HepG2 (cell line): Measurements from ENCODE around the gene TMEM129. TPM values are rescaled to one million over a fixed set of nuclear protein-coding genes. Genes with fewer than 3 reads are reported as not detected.
A peak's percentile ranks its signal among the peaks of the same experiment; 100 is the strongest.

Experiments
- ATAC-seq: fragments of 200-7000 bp; cut with Tn5 transposase; 3 replicates; pipeline ENCODE4 v1.9.1; 2020; ENCODE audit warnings: mild to moderate bottlenecking, moderate library complexity
- BruUV-seq: library from RNA; stranded (reverse); fragments of 400-500 nt; replicated peaks from 2 replicates; lab custom pipeline; 2021; lab: Mats Ljungman, UMichigan
- CTCF ChIA-PET: fragments of 300-600 bp; formaldehyde crosslinking; extraction: SDS; loops from one replicate; lab custom pipeline; 2021; ENCODE audit warnings: low total read pairs, inconsistent platforms, low intra/inter-chr PET ratio; lab: Yijun Ruan, JAX
- POLR2A ChIA-PET: fragments of 350-600 bp; sonication (Branson Sonifier 250); formaldehyde crosslinking; loops from one replicate; lab custom pipeline; 2020; ENCODE audit warnings: antibody characterized with exemption, inconsistent platforms; lab: Yijun Ruan, JAX
- DNase-seq: peaks from one replicate; pipeline ENCODE4 v3.0.0-alpha.2; 2015; ENCODE audit warnings: low spot score
- FAIRE-seq: peaks from 3 replicates; lab custom pipeline; 2011; peaks lifted over from hg19 to GRCh38; lab: Jason Lieb, UNC
- H2AFZ ChIP-seq: one replicate; pipeline ENCODE4 v1.6.1; 2011; ENCODE audit warnings: low read length, inconsistent platforms
- H3K27ac ChIP-seq: fragments of 300-600 bp; 3 replicates; pipeline ENCODE4 v1.8.0; 2011; ENCODE audit warnings: mixed run types, mild to moderate bottlenecking, mixed read lengths, low read length, inconsistent platforms; ENCODE audit not compliant: insufficient read depth; ENCODE audit errors: extremely low read length
- H3K27me3 ChIP-seq, 2 experiments: fragments of 200-600 bp in 1 of 2; 2 replicates in 1 of 2; 3 replicates in 1 of 2; pipeline versions ENCODE4 v1.6.0 to v1.8.0; 2011; ENCODE audit warnings: low read length in 2 of 2, mild to moderate bottlenecking in 2 of 2, moderate library complexity in 2 of 2, inconsistent platforms in 1 of 2; ENCODE audit not compliant: insufficient read depth in 2 of 2, control insufficient read depth in 1 of 2
- H3K36me3 ChIP-seq, 2 experiments: fragments of 200-600 bp in 1 of 2; replicated peaks in 1 of 2; 2 replicates in 1 of 2; 3 replicates in 1 of 2; pipeline versions ENCODE4 v1.5.1 to v1.8.0; 2011; ENCODE audit warnings: low read length in 2 of 2, inconsistent platforms in 1 of 2; ENCODE audit not compliant: insufficient read depth in 2 of 2, control insufficient read depth in 1 of 2
- H3K4me1 ChIP-seq: 2 replicates; pipeline ENCODE4 v1.5.1; 2012; ENCODE audit warnings: low read length, inconsistent platforms; ENCODE audit not compliant: insufficient read depth
- H3K4me2 ChIP-seq: 2 replicates; pipeline ENCODE4 v1.6.0; 2011; ENCODE audit warnings: low read depth, low read length, inconsistent platforms
- H3K4me3 ChIP-seq, 3 experiments: fragments of 200-600 bp in 1 of 3; sonication (generic), shearing (Covaris generic) in 1 of 3; replicated peaks in 1 of 3; 2 replicates each; pipeline ENCODE4 v1.5.1; 2011 to 2016; ENCODE audit warnings: low read length in 3 of 3, inconsistent platforms in 2 of 3, low read depth in 2 of 3, mild to moderate bottlenecking in 2 of 3, control low read depth in 1 of 3, mixed read lengths in 1 of 3; ENCODE audit not compliant: insufficient read depth in 1 of 3
- H3K79me2 ChIP-seq: one replicate; pipeline ENCODE4 v1.6.1; 2011; ENCODE audit warnings: low read length, inconsistent platforms; ENCODE audit not compliant: insufficient read depth
- H3K9ac ChIP-seq: 2 replicates; pipeline ENCODE4 v1.6.0; 2011; ENCODE audit warnings: mild to moderate bottlenecking, low read depth, low read length, inconsistent platforms; ENCODE audit not compliant: insufficient read depth
- H3K9me3 ChIP-seq: 2 replicates; pipeline ENCODE4 v1.5.1; 2012; ENCODE audit warnings: mild to moderate bottlenecking, low read length
- H4K20me1 ChIP-seq: 2 replicates; pipeline ENCODE4 v1.6.0; 2011; ENCODE audit warnings: inconsistent platforms, mild to moderate bottlenecking, low read length, moderate library complexity; ENCODE audit not compliant: insufficient read depth
- AGO1 ChIP-seq: fragments of 200-400 bp; formaldehyde crosslinking; IDR thresholded peaks from 2 replicates; pipeline ENCODE4 v1.6.1; 2017; ENCODE audit warnings: mild to moderate bottlenecking, low read depth, low read length, moderate library complexity; ENCODE audit not compliant: poor library complexity, severe bottlenecking
- AGO2 ChIP-seq: fragments of 200-400 bp; formaldehyde crosslinking; optimal IDR thresholded peaks from 2 replicates; pipeline ENCODE3; 2017; ENCODE audit warnings: mild to moderate bottlenecking, low read depth, low read length, moderate library complexity
- ATF7-NPFF ChIP-seq: sonication (generic); formaldehyde crosslinking; IDR thresholded peaks from 2 replicates; pipeline ENCODE4 v1.8.1; 2023; ENCODE audit warnings: mild to moderate bottlenecking, low read depth, missing genetic modification reagents, moderate library complexity
- CBX5 ChIP-seq: sonication (generic); formaldehyde crosslinking; IDR thresholded peaks from 2 replicates; pipeline ENCODE4 v1.4.0; 2020; ENCODE audit warnings: missing genetic modification reagents, borderline replicate concordance
- HOXD1 ChIP-seq: sonication (generic); formaldehyde crosslinking; IDR thresholded peaks from 2 replicates; pipeline ENCODE4 v1.5.0; 2020; ENCODE audit warnings: missing genetic modification reagents
- PRMT3 ChIP-seq: sonication (generic); formaldehyde crosslinking; IDR thresholded peaks from 2 replicates; pipeline ENCODE4 v1.8.1; 2022; ENCODE audit warnings: low read depth, mild to moderate bottlenecking, moderate library complexity, missing genetic modification reagents, borderline replicate concordance
- RBFOX2 ChIP-seq: fragments of 200-400 bp; formaldehyde crosslinking; IDR thresholded peaks from 2 replicates; pipeline ENCODE4 v1.6.1; 2017; ENCODE audit warnings: low read depth, mild to moderate bottlenecking, low read length
- RFX3 ChIP-seq: IDR thresholded peaks from 2 replicates; pipeline ENCODE4 v1.6.1; 2016; ENCODE audit warnings: missing biosample characterization, missing genetic modification reagents
- SMAD9 ChIP-seq: sonication (generic); formaldehyde crosslinking; IDR thresholded peaks from 2 replicates; pipeline ENCODE4 v1.5.1; 2020; ENCODE audit warnings: mild to moderate bottlenecking, missing genetic modification reagents
- SNRNP70 ChIP-seq: fragments of 200-400 bp; formaldehyde crosslinking; IDR thresholded peaks from 2 replicates; pipeline ENCODE4 v1.6.1; 2017; ENCODE audit warnings: mild to moderate bottlenecking, low read depth, low read length, moderate library complexity
- ZBTB7A ChIP-seq: sonication (generic); formaldehyde crosslinking; IDR thresholded peaks from 2 replicates; pipeline ENCODE4 v1.8.0; 2022; ENCODE audit warnings: mild to moderate bottlenecking, missing genetic modification reagents
- ZFAT ChIP-seq: sonication (generic); formaldehyde crosslinking; conservative IDR thresholded peaks from 2 replicates; pipeline ENCODE4 v1.8.1; 2023; ENCODE audit warnings: missing genetic modification reagents, inconsistent platforms
- ZNF234 ChIP-seq: sonication (generic); formaldehyde crosslinking; conservative IDR thresholded peaks from 2 replicates; pipeline ENCODE4 v1.5.1; 2020; ENCODE audit warnings: mild to moderate bottlenecking, missing genetic modification reagents
- ZNF543 ChIP-seq: sonication (generic); formaldehyde crosslinking; IDR thresholded peaks from 2 replicates; pipeline ENCODE4 v1.4.0; 2020; ENCODE audit warnings: mild to moderate bottlenecking, missing genetic modification reagents
- ZNF619 ChIP-seq: sonication (generic); formaldehyde crosslinking; IDR thresholded peaks from 2 replicates; pipeline ENCODE4 v1.4.0; 2020; ENCODE audit warnings: mild to moderate bottlenecking, missing genetic modification reagents
- WGBS: methylation state at CpG from one replicate; pipeline ENCODE4 v1.1.6; 2017; ENCODE audit warnings: low lambda C conversion rate; 5-methylcytosine and 5-hydroxymethylcytosine counted together
- in situ Hi-C: cut with HindIII; loops from 2 replicates; pipeline ENCODE4 v1.10.0; 2017; ENCODE audit warnings: low pct_unique_long_range_greater_than_20kb; ENCODE audit not compliant: extremely low pct_ligation_motif_present
- intact Hi-C: fragments of 100-400 bp; cut with micrococcal nuclease; formaldehyde crosslinking; loops from one replicate; pipeline ENCODE4 v1.10.0; 2022; ENCODE audit not compliant: unreplicated experiment
- polyA plus RNA-seq, 8 experiments: library from polyadenylated mRNA; depleted of rRNA in 3 of 8; stranded (reverse) in 7 of 8; unstranded in 1 of 8; fragments of >200 nt; fragmentation: Illumina TruSeq in 4 of 8; extraction: Trizol in 4 of 8; gene quantifications; 2 replicates each; pipeline versions ENCODE4 v1.2.1 to v1.2.3, GENCODE V29; 2011 to 2016; ENCODE audit warnings: low read depth in 4 of 8, missing spikeins in 1 of 8, mixed read lengths in 1 of 8; ENCODE audit not compliant: insufficient read depth in 1 of 8
- total RNA-seq, 5 experiments: library from RNA; depleted of rRNA; stranded (reverse); fragments of >200 nt; fragmentation: Illumina TruSeq; extraction: Trizol; gene quantifications; 2 replicates each; pipeline ENCODE4 v1.2.3, GENCODE V29; 2016; ENCODE audit warnings: low read depth in 1 of 5
- TF ChIP-seq, protein P1 (sequence below): IDR thresholded peaks from 2 replicates; pipeline ENCODE4 v1.6.1; 2018; ENCODE audit warnings: missing genetic modification reagents, mild to moderate bottlenecking, missing compliant biosample characterization

Gene TMEM129
- total and polyA plus RNA-seq, 2 of the 13 experiments (the other 11 are each of a cell fraction or from before 2014, with no cell fraction given), result 19.0 to 25.8 TPM

DNA sequence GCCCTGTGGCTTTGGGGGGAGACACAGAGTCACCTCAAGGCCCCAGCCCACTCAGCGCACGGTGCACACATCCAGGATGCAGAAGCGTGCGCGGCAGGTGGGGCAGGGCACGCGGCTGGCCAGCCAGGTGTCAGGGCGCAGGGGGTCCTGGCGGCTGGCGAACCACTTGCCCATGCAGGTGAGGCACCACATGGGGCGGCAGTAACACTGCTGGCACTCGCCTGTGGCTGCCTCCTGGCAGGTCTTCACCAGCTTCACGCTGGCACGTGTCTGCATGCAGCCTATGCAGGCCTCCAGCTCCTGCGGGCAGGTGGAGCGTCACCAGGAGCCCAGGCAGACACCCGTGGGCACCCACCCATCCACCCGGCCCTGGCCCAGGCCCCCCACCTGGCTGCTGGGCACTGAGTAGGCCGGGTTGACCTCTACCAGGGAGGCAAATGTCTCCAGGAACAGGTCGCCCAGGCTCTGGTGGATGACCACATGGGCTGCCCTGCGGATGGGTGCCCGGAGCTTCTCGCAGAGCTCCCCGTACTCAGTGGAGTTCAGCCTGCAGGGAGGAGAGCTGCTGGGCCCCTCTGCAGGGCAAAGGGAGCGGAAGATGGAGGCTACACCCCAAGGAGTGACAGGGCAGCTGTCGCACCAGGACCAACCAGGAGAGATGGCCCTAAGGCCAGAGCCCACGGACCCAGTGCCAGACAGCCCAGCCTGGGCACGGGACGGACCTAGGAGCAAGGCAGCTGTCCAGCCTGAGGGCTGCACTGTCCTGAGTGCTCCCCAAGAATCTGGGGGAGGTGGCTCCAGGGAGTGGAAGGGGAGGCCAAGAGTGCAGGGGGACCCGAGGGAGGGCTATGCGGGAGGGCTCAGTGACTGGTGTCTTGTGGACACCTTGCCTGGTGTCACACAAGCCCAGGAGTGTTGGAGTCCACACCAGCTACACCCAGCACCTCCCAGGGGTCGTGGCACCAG, 3.7 kb downstream of the TMEM129 start:
- H2AFZ ChIP-seq, result no peak overlapping the region
- no peak for DNase-seq
- intact Hi-C loops, result no loop called here
- no TSS peak for BruUV-seq
- in situ Hi-C loops, result no loop called here
- TF ChIP-seq AGO2 (peak; percentile 81), ZNF543 (CRISPR knock-in tag) (no peak), RBFOX2 (peak; percentile 70), SNRNP70 (no peak)
- TF ChIP-seq, all 625 proteins: peak for 2
- H3K27ac ChIP-seq, result no peak overlapping the region
- no peaks in the 10 kb centered on the region for H3K27me3 ChIP-seq
- no peaks in the 10 kb centered on the region for H3K9me3 ChIP-seq
- no peaks in the 10 kb centered on the region; a peak in 1 of 5 replicates for H3K36me3 ChIP-seq
- H3K4me3 ChIP-seq, result no peak overlapping the region
- ChIA-PET POLR2A (no interaction called here), CTCF (no interaction called here)
- FAIRE-seq, result no peak
- 91% methylated on average over 7 of the region's 32 CpGs for WGBS
- H3K4me2 ChIP-seq, result no peak overlapping the region
- no peak overlapping the region for H3K9ac ChIP-seq
- H4K20me1 ChIP-seq, result no peaks in the 10 kb centered on the region
- H3K4me1 ChIP-seq, result peaks cover 40% of the 10 kb centered on the region
- ATAC-seq, result no peak
- H3K79me2 ChIP-seq, result peaks cover 34% of the 10 kb centered on the region

DNA sequence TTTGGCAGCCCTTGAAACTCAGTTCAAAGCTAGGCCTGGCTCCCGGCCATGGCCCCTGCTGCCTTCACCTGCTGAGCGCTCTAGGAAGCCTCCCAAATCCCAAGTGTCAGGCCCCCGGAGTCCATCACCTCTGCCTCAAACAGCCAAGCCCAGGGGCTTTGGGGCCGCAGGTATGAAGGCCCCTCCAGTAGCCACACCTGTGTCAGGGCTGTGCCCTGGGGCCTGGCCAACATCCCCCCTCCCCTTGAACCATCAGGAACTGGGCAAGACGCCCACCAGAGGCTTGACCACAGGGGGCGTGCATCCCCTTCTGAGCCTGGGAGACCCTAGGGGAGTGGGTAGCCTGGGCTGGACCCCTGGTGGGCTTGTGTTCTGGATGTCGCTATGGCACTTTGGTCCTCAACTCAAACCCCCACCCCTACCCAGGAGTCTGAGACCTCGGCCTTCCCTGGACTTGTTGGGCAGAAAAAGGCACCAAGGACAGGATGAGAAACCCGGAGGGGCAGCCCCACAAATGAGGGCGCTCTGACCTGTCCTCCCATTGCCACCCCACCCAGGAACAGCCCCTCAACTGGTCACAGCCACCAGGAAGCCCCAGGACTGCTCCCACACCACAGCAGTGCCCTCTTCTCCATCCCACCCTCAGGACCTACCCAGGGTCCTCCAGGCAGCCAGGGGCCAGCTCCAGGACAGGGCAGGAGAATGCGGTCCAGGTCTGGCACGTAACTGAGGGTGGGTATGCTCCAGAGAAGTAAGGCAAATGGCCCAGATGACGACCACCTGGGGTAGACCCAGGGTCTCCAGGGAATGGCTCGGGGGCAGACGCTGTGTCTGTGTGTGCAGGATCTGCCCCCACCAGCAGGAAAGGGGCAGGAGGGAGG, 4.8 kb downstream of the TMEM129 start:
- DNase-seq (no peak), FAIRE-seq (no peak), ATAC-seq (no peak)
- no peak overlapping the region for H2AFZ ChIP-seq
- ChIA-PET POLR2A (no interaction called here), CTCF (no interaction called here)
- no peaks in the 10 kb centered on the region; a peak in 1 of 5 replicates for H3K36me3 ChIP-seq
- peaks cover 37% of the 10 kb centered on the region for H3K4me1 ChIP-seq
- H3K9me3 ChIP-seq, result no peaks in the 10 kb centered on the region
- no peak overlapping the region for H3K9ac ChIP-seq
- WGBS, result 99% methylated on average over 9 of the region's 15 CpGs
- in situ Hi-C loops, result no loop called here
- no peak overlapping the region for H3K4me2 ChIP-seq
- intact Hi-C loops, result no loop called here
- no peak overlapping the region for H3K4me3 ChIP-seq
- no peaks in the 10 kb centered on the region for H4K20me1 ChIP-seq
- no peak overlapping the region for H3K27ac ChIP-seq
- BruUV-seq, result no TSS peak
- peaks cover 31% of the 10 kb centered on the region for H3K79me2 ChIP-seq
- no peaks in the 10 kb centered on the region for H3K27me3 ChIP-seq
- TF ChIP-seq ZNF234, result no peak
- no peak for TF ChIP-seq ATF7-NPFF (CRISPR knock-in tag)
- TF ChIP-seq RFX3 (CRISPR knock-in tag), result no peak
- TF ChIP-seq SMAD9 (CRISPR knock-in tag), result no peak
- TF ChIP-seq, protein P1, sequence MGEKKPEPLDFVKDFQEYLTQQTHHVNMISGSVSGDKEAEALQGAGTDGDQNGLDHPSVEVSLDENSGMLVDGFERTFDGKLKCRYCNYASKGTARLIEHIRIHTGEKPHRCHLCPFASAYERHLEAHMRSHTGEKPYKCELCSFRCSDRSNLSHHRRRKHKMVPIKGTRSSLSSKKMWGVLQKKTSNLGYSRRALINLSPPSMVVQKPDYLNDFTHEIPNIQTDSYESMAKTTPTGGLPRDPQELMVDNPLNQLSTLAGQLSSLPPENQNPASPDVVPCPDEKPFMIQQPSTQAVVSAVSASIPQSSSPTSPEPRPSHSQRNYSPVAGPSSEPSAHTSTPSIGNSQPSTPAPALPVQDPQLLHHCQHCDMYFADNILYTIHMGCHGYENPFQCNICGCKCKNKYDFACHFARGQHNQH, result no peak
- TF ChIP-seq ZNF619 (CRISPR knock-in tag), result no peak
- TF ChIP-seq ZBTB7A (CRISPR knock-in tag), result no peak
- TF ChIP-seq PRMT3, result 0 out of 2 replicates have a peak, but pooled peaks have one; percentile 39
- peak; percentile 90 for TF ChIP-seq AGO1
- TF ChIP-seq AGO2, result peak; percentile 88
- TF ChIP-seq ZFAT, result no peak
- no peak for TF ChIP-seq CBX5 (CRISPR knock-in tag)
- no peak for TF ChIP-seq HOXD1 (CRISPR knock-in tag)
